H1 (cell line): Measurements from ENCODE around the gene CTDP1. TPM values are rescaled to one million over a fixed set of nuclear protein-coding genes. Genes with fewer than 3 reads are reported as not detected.

Experiments used
- BCL11A ChIP-seq, 2 experiments: IDR thresholded peaks; one replicate each; pipeline ENCODE4 v1.6.1; 2011; ENCODE audit warnings: low read depth in 2 of 2, low read length in 2 of 2, mild to moderate bottlenecking in 2 of 2
- polyA plus RNA-seq, 7 experiments: library from polyadenylated mRNA; depleted of rRNA in 3 of 7; stranded (reverse) in 5 of 7; unstranded in 2 of 7; fragments of >200 nt in 5 of 7; fragments of 200-250 nt in 2 of 7; gene quantifications; 1 replicate in 5 of 7; 2 replicates in 1 of 7; 4 replicates in 1 of 7; pipeline versions ENCODE4 v1.2.1 to v1.2.3, GENCODE V29; 2011 to 2013; ENCODE audit warnings: missing spikeins in 2 of 7, mixed read lengths in 2 of 7
- total RNA-seq: library from RNA; stranded (reverse); fragmentation: NEBNext Ultra II Directional; extraction: Animal tissue kit (Norgen Biotek cat#: 25700); gene quantifications from 2 replicates; pipeline ENCODE4 v1.2.1, GENCODE V29; 2021

CTDP1 gene
- total and polyA plus RNA-seq, 2 of the 8 experiments (the other 6 are each of a cell fraction or from before 2014, with no cell fraction given): 16.6 to 37.0 TPM

DNA sequence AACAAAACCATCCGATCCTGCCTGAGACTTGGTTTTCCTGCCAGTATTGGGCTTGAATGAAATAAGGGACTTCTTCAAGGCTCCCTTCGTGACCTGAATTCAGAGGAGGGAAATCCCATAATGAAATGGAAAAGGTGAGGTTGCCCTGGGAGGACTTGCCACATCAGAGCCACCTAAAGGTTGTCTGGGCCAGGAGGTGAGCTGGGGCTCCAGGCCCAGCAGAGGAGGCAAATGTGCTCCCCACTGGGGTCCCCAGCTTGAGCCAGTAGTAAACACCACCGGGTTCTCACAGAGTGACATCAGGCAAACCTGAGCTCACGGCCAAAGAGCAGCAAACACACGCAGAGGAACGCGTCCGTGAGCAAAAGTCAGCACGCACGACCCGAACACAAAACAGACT is 28.6 kb upstream of the CTDP1 start (continued):
- no peak for TF ChIP-seq BCL11A (IDR thresholded peaks at IDR 0.05; ENCODE audit: low read depth in 2 of 2, low read length in 2 of 2)
